Neural progenitor cell (in vitro differentiated cells): ENCODE results near the gene GPLD1. TPM values are rescaled to one million over a fixed set of nuclear protein-coding genes. Genes with fewer than 3 reads are reported as not detected.

Experiments
- DNase-seq: peaks from one replicate; pipeline ENCODE4 v3.0.0-alpha.2; 2016; ENCODE audit warnings: low spot score
- H2AFZ ChIP-seq: fragments of 200-600 bp; sonication (generic); replicated peaks from 2 replicates; pipeline ENCODE4 v1.6.1; 2016; ENCODE audit warnings: antibody characterized with exemption
- H3F3A ChIP-seq: fragments of 200-600 bp; sonication (generic); 2 replicates; pipeline ENCODE4 v1.6.1; 2016; ENCODE audit warnings: antibody characterized with exemption, low read depth
- H3K27ac ChIP-seq: fragments of 200-600 bp; sonication (generic); 2 replicates; pipeline ENCODE4 v1.5.1; 2016; ENCODE audit warnings: mild to moderate bottlenecking
- H3K27me3 ChIP-seq: fragments of 200-600 bp; sonication (generic); 2 replicates; pipeline ENCODE4 v1.6.1; 2016; ENCODE audit warnings: mild to moderate bottlenecking, moderate library complexity
- H3K36me3 ChIP-seq: fragments of 200-600 bp; sonication (generic); 2 replicates; pipeline ENCODE4 v1.5.1; 2016
- H3K4me1 ChIP-seq: fragments of 200-600 bp; sonication (generic); 2 replicates; pipeline ENCODE4 v1.6.1; 2016; ENCODE audit warnings: mixed run types
- H3K4me2 ChIP-seq: fragments of 200-600 bp; sonication (generic); 2 replicates; pipeline ENCODE4 v1.6.1; 2016
- H3K4me3 ChIP-seq: fragments of 200-600 bp; sonication (generic); 2 replicates; pipeline ENCODE4 v1.5.1; 2016
- H3K79me2 ChIP-seq: fragments of 200-600 bp; sonication (generic); 2 replicates; pipeline ENCODE4 v1.6.1; 2016; ENCODE audit warnings: low read depth
- H3K9ac ChIP-seq: fragments of 200-600 bp; sonication (generic); 2 replicates; pipeline ENCODE4 v1.6.1; 2016
- H3K9me3 ChIP-seq: fragments of 200-600 bp; sonication (generic); 2 replicates; pipeline ENCODE4 v1.5.1; 2016; ENCODE audit warnings: low read depth
- H4K20me1 ChIP-seq: fragments of 200-600 bp; sonication (generic); 2 replicates; pipeline ENCODE4 v1.6.1; 2016; ENCODE audit warnings: low read depth
- H3K27ac Mint-ChIP-seq: 3 replicates; pipeline ENCODE4 v1.8.0; 2021; ENCODE audit warnings: mixed read lengths
- H3K27me3 Mint-ChIP-seq: 2 replicates; pipeline ENCODE4 v1.8.0; 2022; ENCODE audit warnings: low read depth, mild to moderate bottlenecking, inconsistent platforms, moderate library complexity, mixed read lengths; ENCODE audit not compliant: insufficient read depth
- H3K36me3 Mint-ChIP-seq: 3 replicates; pipeline ENCODE4 v1.8.0; 2021; ENCODE audit warnings: mixed read lengths
- H3K4me1 Mint-ChIP-seq: 3 replicates; pipeline ENCODE4 v1.8.0; 2021; ENCODE audit warnings: mixed read lengths
- H3K4me3 Mint-ChIP-seq: 3 replicates; pipeline ENCODE4 v1.8.0; 2021; ENCODE audit warnings: mild to moderate bottlenecking, moderate library complexity, mixed read lengths
- H3K9me3 Mint-ChIP-seq: 3 replicates; pipeline ENCODE4 v1.8.0; 2020; ENCODE audit warnings: mixed read lengths
- EZH2 ChIP-seq: fragments of 200-600 bp; sonication (generic); IDR thresholded peaks from 2 replicates; pipeline ENCODE4 v1.6.1; 2017; ENCODE audit warnings: antibody characterized with exemption, mild to moderate bottlenecking, moderate library complexity
- EZH2phosphoT487 ChIP-seq: fragments of 200-600 bp; sonication (generic); IDR thresholded peaks from 2 replicates; pipeline ENCODE4 v1.6.1; 2017; ENCODE audit warnings: antibody characterized with exemption
- total RNA-seq: library from RNA; depleted of rRNA; stranded (reverse); fragments of >200 nt; gene quantifications from 2 replicates; pipeline ENCODE4 v1.2.3, GENCODE V29; 2015; ENCODE audit warnings: low replicate concordance
- TF ChIP-seq, protein P1 (sequence below): fragments of 200-600 bp; sonication (generic); IDR thresholded peaks from 2 replicates; pipeline ENCODE4 v1.5.1; 2017; ENCODE audit warnings: antibody characterized with exemption, mild to moderate bottlenecking

The GPLD1 gene
- total RNA-seq, 1 donor from 2014 or later: 8.3 TPM

DNA sequence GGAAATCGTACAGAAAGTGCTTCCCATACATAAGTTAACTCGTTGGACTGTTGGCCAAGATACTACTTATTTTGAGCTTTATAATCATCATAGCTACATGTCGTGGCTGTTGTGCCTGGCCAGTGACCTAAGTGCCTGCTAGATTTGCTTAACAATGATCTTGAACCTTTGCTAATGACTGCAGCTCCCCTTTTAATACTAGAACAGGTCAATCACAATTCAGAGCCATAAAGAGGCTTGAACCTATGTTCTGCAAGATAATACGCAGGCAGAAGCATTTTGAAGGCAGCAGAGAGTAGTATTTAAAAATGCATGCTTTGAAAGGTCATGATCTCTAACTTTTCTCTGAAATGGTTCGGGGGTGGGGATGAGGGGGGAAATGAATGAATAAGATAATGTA lies 84.1 kb downstream of the GPLD1 start:
- Mint-ChIP-seq H3K36me3 (peaks cover 6% of the 10 kb centered on the region), H3K27me3 (peaks cover 5% of the 10 kb centered on the region), H3K4me3 (no peak overlapping the region), H3K27ac (no peak overlapping the region), H3K9me3 (no peaks in the 10 kb centered on the region), H3K4me1 (peaks cover 23% of the 10 kb centered on the region)
- Histone ChIP-seq H3K4me3 (no peak overlapping the region), H3K4me1 (peaks cover 17% of the 10 kb centered on the region), H3K9me3 (no peaks in the 10 kb centered on the region), H3K27ac (no peak overlapping the region), H4K20me1 (peaks cover 9% of the 10 kb centered on the region), H3K36me3 (peaks cover 11% of the 10 kb centered on the region), H3K4me2 (no peak overlapping the region), H3K27me3 (peaks cover under 1% of the 10 kb centered on the region), H2AFZ (no peak overlapping the region), H3K79me2 (peaks cover 33% of the 10 kb centered on the region), H3K9ac (no peak overlapping the region), H3F3A (peaks cover 13% of the 10 kb centered on the region)
- TF ChIP-seq EZH2phosphoT487 (no peak), EZH2 (no peak)
- TF ChIP-seq, protein P1, sequence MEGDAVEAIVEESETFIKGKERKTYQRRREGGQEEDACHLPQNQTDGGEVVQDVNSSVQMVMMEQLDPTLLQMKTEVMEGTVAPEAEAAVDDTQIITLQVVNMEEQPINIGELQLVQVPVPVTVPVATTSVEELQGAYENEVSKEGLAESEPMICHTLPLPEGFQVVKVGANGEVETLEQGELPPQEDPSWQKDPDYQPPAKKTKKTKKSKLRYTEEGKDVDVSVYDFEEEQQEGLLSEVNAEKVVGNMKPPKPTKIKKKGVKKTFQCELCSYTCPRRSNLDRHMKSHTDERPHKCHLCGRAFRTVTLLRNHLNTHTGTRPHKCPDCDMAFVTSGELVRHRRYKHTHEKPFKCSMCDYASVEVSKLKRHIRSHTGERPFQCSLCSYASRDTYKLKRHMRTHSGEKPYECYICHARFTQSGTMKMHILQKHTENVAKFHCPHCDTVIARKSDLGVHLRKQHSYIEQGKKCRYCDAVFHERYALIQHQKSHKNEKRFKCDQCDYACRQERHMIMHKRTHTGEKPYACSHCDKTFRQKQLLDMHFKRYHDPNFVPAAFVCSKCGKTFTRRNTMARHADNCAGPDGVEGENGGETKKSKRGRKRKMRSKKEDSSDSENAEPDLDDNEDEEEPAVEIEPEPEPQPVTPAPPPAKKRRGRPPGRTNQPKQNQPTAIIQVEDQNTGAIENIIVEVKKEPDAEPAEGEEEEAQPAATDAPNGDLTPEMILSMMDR: no peak
- no peak for DNase-seq

DNA sequence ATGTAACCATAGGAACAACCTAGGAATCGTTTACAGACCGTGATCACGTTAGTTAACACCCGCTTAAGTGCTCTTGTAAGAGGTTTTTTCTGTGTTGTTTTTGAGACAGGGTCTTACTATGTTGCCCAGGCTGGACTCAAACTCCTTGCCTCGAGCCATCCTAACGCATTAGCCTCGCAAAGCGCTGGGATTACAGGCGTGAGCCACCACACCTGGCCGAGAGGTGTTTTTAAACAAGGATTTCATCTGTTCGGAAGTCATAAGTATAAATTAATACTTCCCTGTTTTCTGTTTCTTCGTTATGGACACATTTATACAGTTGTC lies 85.9 kb downstream of the GPLD1 start:
- H3K9ac ChIP-seq: peak overlapping the region; percentile 58
- Mint-ChIP-seq H3K4me3 (peak overlapping the region; percentile 98), H3K27me3 (peaks cover 14% of the 10 kb centered on the region), H3K27ac (peak overlapping the region; percentile 86), H3K4me1 (peaks cover 25% of the 10 kb centered on the region), H3K9me3 (no peaks in the 10 kb centered on the region), H3K36me3 (peaks cover 2% of the 10 kb centered on the region)
- peaks cover 17% of the 10 kb centered on the region for H3K4me1 ChIP-seq
- H3F3A ChIP-seq: peaks cover 16% of the 10 kb centered on the region
- no peaks in the 10 kb centered on the region for H3K9me3 ChIP-seq
- peaks cover 11% of the 10 kb centered on the region for H3K27me3 ChIP-seq
- peak overlapping the region; percentile 85 for H3K4me2 ChIP-seq
- peak overlapping the region; percentile 87 for H2AFZ ChIP-seq
- H3K27ac ChIP-seq: no peak overlapping the region
- peak overlapping the region; percentile 88 for H3K4me3 ChIP-seq
- H3K79me2 ChIP-seq: peaks cover 30% of the 10 kb centered on the region
- peaks cover 6% of the 10 kb centered on the region for H4K20me1 ChIP-seq
- no peak for TF ChIP-seq EZH2
- no peak for TF ChIP-seq EZH2phosphoT487
- TF ChIP-seq, protein P1: no peak
- no peak for DNase-seq
- H3K36me3 ChIP-seq: no peaks in the 10 kb centered on the region

DNA sequence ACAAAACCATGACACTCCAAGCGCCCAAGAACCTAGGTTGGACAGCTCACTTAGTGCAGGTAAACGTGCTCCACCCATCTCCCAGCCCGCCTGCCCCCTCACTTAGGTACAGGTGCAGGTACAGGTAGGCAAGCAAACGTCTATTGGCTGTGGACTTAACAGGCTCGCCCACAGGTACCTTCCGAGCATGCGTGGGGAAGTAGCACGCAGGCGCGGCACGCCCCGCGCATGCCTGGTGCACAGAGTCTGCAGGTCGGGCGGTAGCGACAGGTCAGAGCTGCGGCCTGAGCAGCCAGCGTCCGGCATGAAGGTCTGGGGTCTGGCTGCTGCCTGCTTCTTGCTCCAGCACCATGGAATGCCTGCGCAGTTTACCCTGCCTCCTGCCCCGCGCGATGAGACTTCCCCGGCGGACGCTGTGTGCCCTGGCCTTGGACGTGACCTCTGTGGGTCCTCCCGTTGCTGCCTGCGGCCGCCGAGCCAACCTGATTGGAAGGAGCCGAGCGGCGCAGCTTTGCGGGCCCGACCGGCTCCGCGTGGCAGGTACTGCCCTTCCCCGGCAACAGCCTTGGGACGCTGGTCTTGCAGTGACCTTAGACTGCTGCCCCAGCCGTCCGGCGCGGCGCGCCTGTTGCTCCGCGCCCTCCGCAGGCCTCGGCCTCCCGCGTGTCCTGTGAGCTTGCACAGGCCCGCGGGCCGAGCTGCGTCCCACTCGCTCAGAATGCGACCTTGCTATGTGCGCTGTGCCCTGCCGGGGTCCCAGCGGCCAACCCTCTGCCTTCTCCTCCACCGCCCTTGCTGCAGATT lies 86.5 kb downstream of the GPLD1 start, which contains the start of gene MRS2:
Gene MRS2 (plus strand): TSS at position 240 of the 804 bp plus-strand sequence. CDS start 111 bp downstream, at position 351.
- peaks cover 17% of the 10 kb centered on the region for H3F3A ChIP-seq
- peaks cover 14% of the 10 kb centered on the region for H3K27me3 Mint-ChIP-seq
- no peaks in the 10 kb centered on the region for H3K9me3 Mint-ChIP-seq
- peaks cover 11% of the 10 kb centered on the region for H3K27me3 ChIP-seq
- peak within 1 kb of the TSS; percentile 86 for H3K27ac Mint-ChIP-seq
- peaks cover 30% of the 10 kb centered on the region for H3K79me2 ChIP-seq
- peaks cover 28% of the 10 kb centered on the region for H3K4me1 Mint-ChIP-seq
- H3K36me3 Mint-ChIP-seq: peaks cover 2% of the 10 kb centered on the region
- no peaks in the 10 kb centered on the region for H3K9me3 ChIP-seq
- peak within 1 kb of the TSS; percentile 87 for H2AFZ ChIP-seq
- H3K4me3 ChIP-seq: peak within 1 kb of the TSS; percentile 88
- peak within 1 kb of the TSS; percentile 58 for H3K9ac ChIP-seq
- H3K4me2 ChIP-seq: peak within 1 kb of the TSS; percentile 85
- peak within 1 kb of the TSS; percentile 98 for H3K4me3 Mint-ChIP-seq
- peaks cover 6% of the 10 kb centered on the region for H4K20me1 ChIP-seq
- H3K4me1 ChIP-seq: peaks cover 20% of the 10 kb centered on the region
- H3K36me3 ChIP-seq: no peaks in the 10 kb centered on the region
- H3K27ac ChIP-seq: no peak within 1 kb of the TSS
- TF ChIP-seq, protein P1: no peak
- no peak for TF ChIP-seq EZH2phosphoT487
- TF ChIP-seq EZH2: no peak
- DNase-seq: peak; percentile 75
